Right ventricle myocardium superior (tissue), 1 donor: ENCODE measurements around the gene PPP1R37. TPM values are rescaled to one million over a fixed set of nuclear protein-coding genes. Genes with fewer than 3 reads are reported as not detected.

Experiments used
- ATAC-seq: fragments of 200-7000 bp; cut with Tn5 transposase; one replicate; pipeline ENCODE4 v1.9.1; 2020; ENCODE audit warnings: mild to moderate bottlenecking; ENCODE audit not compliant: poor library complexity
- DNase-seq: peaks from one replicate; pipeline ENCODE4 v3.0.0-alpha.2; 2020
- intact Hi-C: fragments of 100-400 bp; cut with DNase I; formaldehyde crosslinking; loops from one replicate; pipeline ENCODE4 v1.11.2; 2022
- total RNA-seq: library from RNA; stranded (reverse); fragmentation: NEBNext Ultra II Directional; extraction: Animal tissue kit (Norgen Biotek cat#: 25700); gene quantifications from one replicate; pipeline ENCODE4 v1.2.1, GENCODE V29; 2021
- donor health status: DM: no; HTN: yes; CAD: no; lungs with severe emphysema.

PPP1R37 gene
- total RNA-seq, 1 donor from 2014 or later: 13.7 TPM

- intact Hi-C loops: no loop called here
- no peak for ATAC-seq
- peak; percentile 63 for DNase-seq
Observed at GRCh38 chr19:45069056-45069455, 23.9 kb upstream of the PPP1R37 start.

- intact Hi-C loops: no loop called here
- no peak for DNase-seq
- no peak for ATAC-seq
Observed at GRCh38 chr19:45070214-45070613, 22.8 kb upstream of the PPP1R37 start.

DNA sequence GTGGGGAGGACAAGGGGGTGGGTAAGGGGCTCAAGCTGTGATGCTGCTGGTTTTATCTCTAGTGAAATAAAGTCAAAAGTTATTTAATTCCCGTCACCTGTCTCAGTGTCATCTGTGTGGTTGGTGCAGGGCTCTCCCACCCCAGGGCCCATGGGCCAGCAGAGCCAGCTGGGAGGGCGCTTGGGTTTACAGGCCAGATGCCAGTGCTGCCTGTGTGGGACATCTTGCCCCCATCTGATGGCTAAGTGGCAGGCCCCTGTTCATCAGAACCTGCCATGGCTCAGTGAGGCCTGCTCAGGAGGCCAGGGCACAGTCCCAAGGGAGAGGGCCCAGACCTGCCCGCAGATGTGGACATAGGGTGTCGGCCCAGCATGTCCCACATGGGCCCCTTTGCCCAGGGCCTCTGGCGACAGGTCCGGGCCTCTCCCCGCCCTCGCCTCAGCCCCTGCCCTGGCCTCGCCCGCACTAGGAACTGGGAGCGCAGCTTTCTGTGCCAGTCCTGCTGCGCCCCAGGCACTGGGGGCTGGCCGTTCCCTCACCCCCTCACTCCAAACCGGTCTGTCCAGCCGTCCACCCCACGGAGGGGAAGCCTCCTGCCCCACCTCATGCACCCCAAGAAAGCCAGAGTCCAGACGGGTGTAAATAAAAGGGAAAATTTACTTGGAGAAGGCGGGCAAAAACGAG is 22.0 kb upstream of the PPP1R37 start:
- ATAC-seq (no peak), DNase-seq (no peak)
- intact Hi-C loops: no loop called here

DNA sequence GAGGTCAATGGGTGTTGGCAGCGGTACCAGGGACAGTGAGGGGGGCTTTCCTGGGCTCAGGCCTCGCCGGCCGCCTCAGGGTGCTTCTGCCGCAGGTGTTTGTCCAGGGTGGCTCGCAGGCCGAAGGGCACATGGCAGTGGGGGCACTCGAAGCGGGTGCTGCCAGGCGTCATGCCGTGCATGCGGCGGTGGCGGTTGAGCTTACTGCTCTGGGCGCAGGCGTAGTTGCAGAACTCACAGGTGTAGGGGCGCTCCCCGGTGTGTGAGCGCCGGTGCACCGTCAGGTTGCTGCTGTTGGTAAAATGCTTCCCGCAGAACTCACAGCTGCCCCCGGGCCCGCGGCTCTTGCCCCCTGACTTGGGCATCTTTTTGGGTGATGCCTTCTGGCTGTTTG is 21.4 kb upstream of the PPP1R37 start:
- no peak for DNase-seq
- ATAC-seq: no peak
- intact Hi-C loops: no loop called here

DNA sequence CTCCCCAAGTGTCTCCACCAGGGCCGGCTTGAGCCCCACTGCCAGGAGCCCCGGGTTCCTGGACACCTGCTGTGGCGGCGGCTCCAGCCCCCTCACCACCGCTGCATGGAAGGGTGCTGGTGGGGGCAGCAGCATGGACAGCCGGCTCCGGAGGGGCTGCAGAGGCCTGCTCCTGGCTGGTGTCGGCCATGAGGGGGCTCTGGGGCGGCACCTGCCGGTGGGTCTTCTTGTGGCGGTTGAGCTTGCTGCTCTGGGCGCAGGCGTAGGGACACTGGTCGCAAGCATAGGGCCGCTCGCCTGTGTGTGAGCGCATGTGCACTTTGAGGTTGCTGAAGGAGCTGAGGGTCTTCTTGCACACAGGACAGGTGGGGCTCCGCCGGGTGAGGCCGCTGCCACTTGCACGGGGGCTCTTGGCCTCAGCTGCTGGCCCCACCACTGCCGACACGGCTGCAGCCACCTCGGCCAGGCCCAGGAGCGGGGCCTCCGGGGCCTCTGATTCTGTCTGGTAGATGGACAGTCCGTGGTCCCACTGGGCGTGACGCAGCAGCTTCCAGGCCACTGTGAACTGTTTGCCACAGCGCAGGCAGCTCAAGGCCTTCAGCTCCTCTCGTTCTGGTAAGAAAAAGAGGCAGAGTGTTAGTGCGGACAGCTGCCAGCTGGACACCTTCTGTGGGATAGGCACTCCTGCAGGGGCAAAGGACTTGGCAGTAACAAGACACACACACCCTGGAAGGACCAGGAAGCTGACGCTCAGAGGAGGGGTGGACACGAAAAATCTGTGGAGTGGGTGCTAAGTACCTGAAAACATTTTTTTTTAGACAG is 20.8 kb upstream of the PPP1R37 start:
- intact Hi-C loops: no loop called here
- ATAC-seq (no peak), DNase-seq (no peak)

GRCh38 chr19:45074744-45075300 is 18.2 kb upstream of the PPP1R37 start:
- ATAC-seq: no peak
- no peak for DNase-seq
- intact Hi-C loops: no loop called here

DNA sequence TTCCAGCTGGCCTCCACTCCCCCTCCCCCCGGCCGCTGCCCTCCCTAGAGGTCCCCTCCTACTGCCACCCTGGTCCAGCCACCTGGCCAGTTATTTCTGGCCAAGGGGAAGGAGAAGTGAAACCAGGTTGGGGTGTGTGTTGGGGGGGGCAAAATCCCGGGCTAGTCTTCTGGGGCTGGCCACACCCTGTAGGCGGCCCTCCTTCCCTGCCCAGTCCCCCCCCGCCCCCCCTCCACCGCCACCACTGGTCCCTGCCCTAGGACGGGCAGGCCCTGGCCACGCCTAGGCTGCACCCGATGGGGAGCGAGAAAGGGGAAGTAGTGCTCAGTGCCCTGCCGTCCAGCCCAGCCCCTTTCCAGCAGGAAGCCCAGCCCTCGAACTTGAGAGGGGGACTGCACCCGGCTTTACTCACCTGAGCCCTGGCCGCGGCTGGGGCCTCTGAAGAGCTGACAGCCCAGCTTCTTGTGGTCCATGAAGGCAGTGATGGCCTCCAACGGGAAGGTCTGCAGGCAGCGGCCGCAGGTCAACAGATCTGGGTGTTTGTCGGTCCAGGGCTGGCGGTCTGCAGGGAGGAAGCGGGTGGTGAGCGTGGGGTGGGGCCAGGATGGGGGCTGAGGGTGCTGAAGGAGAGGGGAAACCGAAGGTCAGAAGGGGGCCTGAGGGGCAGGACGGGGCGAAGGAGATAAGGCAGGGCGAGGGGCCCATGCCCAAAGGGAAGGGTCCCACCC is 17.5 kb upstream of the PPP1R37 start:
- intact Hi-C loops: no loop called here
- ATAC-seq (peak; percentile 53), DNase-seq (peak; percentile 84)

DNA sequence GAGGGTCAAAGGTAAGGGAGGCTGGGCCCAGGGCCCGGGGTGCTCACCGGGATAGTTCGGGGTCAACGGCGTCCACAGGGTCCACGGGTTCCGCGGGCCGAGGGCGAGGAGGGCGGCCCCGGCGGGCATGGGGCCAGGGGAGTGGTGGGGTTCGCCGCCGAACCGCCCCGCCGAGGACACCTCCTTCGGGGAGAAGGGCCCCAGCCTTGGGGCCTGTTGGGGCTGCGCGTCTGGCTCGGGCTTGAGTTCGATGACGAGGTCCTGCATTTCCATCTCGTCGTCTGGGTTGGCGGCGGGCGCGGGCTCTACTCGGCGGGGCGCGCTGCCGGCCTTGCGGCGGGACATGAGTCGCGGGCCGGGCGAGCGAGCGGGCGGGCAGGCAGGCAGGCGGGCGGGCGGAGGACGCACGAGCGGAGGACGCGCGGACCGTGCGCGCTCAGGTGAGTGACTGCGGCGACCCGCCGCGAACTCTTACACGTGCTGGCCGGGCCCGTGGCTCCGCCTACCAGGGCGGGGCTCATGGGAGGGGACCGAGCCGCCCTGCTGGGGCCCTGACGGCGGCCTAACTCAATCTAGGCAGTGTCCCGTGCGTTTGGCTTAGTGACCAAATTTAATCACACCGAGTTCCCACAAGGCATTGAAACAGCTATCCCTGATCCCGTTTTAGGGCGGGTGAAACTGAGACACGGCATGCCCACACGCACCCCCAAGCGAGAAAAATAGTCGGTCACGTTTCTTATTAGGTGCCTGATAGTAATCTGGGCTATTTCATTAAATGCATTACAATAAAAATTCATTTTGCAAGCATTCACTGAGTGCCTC is 16.7 kb upstream of the PPP1R37 start, which contains the start of gene ZNF296:
TSS of gene ZNF296 (minus strand) at position 450 of the 822 bp plus-strand sequence. CDS start at position 345, 105 bp downstream.
- peak; percentile 86 for DNase-seq
- ATAC-seq: peak; percentile 73
- intact Hi-C loops: no loop called here

DNA sequence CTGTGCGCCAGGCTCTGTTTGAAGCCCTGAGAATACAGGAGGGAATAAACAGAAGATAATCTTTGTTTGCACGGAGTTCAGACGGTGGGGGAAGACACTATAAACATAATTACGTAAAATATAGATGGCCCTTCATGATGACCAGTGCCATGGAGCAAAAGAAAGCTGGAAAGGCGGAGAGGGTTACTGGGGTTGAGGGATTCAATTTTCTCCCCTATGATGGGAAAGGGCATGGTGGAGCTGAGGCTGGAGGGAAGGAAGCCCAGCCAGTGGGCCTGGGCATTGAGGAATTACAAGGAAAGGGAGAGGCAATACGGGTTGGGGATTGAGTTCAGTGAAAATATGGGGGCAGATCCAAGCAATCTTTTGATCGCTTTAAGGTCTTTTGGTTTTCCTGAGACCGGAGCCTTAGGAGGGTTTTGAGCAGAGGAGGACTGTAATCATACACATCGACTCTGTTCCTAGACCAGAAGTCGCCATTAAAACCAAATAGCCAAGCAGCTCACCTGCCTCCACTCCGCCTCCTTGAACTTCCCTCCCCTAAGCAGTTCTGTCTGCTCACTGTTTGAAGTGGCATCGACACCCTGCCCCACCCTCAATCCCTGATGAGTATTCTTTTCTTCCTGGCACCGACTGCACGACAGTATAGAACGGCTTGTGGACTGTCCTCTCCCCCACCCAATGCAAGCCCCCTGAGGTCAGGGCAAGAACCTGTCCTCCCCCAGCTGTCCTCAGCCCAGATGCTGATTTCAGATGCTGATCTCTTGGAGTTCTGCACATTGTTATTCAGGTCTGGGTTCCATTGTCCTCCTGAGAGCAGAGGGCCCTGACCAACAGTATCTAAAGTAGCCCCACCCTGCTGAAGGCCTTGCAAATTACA is 15.9 kb upstream of the PPP1R37 start:
- intact Hi-C loops: no loop called here
- no peak for ATAC-seq
- no peak for DNase-seq

DNA sequence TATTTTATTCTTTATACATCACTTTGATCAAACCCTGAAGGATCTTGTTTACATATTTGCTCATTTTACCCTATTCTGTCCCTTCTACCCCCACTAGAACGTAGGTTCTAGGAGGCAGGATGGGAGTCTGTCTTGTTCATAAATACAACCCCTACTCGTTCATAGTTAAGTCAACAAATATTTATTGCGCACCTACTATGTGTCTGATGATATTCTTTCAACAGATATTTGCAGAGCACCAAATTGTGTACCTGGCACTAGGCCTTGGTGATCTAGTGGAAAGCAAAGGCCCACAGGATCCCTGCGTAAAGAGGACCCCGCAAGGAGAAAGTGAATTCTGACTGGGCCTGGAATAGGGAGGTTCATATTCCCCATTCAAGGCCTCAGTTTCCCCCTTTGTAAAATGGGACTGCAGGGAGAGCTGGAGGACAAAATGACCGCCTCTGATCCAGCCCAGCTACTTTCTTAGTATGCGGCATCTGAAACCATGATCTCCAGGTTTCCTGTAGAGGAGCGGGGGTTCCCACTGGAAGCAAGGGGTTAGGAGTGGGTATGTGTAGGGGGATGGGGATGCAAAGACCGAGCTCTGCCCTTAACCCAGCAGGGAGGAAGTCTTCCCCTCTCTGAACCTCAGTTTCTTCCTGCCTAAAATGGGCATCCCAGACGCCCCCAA is 14.5 kb upstream of the PPP1R37 start:
- peak; percentile 5 for ATAC-seq

DNA sequence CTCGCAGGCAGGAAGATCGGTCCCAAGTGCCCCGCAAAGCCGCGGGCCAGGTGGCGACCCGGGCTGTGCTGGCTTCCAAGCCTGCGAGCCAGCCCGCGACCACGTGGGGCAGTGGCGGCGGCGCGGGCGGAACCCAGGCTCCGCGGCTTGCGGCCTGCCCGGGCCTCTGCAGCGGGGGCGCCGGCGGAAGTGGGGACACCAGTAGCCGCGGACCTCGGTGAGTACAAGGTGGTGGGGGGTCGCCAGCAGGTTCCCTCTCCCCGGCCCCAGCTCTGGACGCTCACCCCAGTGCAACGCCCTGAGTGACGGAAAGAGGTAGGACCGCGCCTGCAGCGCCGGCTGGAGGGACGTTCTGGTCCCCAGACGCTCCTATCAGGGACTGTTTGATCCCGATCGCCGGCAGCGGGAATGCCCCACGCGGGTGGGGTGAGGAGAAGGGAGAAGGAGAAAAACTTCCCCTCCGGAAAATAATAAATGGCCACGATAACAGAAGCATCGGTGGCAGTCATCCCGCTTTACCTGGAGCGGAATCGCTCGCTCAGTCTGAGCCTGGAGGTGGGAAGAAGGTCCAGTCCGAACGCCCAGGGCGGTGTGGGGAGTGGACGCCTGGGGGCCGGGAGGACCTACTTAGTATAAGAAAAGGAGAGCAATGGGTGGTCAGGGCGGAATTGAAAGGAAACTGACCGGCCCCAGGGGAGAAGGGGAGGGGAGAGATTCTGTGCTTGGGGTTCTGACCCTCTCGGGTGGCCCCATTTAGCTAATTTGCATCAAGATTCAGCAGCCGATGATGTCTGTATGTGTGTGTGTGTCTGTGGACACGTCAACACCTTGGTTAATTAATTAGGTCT is 13.7 kb upstream of the PPP1R37 start, which contains the start of gene GEMIN7:
TSS of gene GEMIN7 (plus strand) at position 198 of the 848 bp plus-strand sequence. CDS start 10,855 bp downstream, outside the sequence.
- intact Hi-C loops: no loop called here
- ATAC-seq: peak; percentile 93
- DNase-seq: peak; percentile 88

More for the DNA sequence above, 14.5 kb upstream of the PPP1R37 start:
- no peak for DNase-seq
- intact Hi-C loops: no loop called here

GRCh38 chr19:45079911-45080370 is 13.0 kb upstream of the PPP1R37 start:
- DNase-seq: no peak
- ATAC-seq: no peak
- intact Hi-C loops: no loop called here

- intact Hi-C loops: no loop called here
- no peak for ATAC-seq
- no peak for DNase-seq
Observed at GRCh38 chr19:45082170-45082569, 10.8 kb upstream of the PPP1R37 start.

GRCh38 chr19:45086480-45086879 is 6.5 kb upstream of the PPP1R37 start:
- no peak for DNase-seq
- no peak for ATAC-seq
- intact Hi-C loops: no loop called here

GRCh38 chr19:45087531-45087930 is 5.4 kb upstream of the PPP1R37 start:
- no peak for DNase-seq

DNA sequence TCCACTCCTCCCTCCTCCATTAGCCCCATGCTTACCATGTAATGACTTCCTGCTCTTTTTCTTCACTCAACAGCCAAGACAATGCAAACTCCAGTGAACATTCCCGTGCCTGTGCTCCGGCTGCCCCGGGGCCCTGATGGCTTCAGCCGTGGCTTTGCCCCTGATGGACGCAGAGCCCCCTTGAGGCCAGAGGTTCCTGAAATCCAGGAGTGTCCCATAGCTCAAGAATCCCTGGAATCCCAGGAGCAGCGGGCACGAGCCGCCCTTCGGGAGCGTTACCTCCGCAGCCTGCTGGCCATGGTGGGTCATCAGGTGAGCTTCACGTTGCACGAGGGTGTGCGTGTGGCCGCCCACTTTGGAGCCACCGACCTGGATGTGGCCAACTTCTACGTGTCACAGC is 2.9 kb upstream of the PPP1R37 start:
- intact Hi-C loops: loop anchor here (5.0 kb wide), 1 partner anchor 87 kb away; the partner anchor contains the start of genes BLOC1S3 and TRAPPC6A
- ATAC-seq (no peak), DNase-seq (no peak)

More at GRCh38 chr19:45087531-45087930, 5.4 kb upstream of the PPP1R37 start:
- intact Hi-C loops: no loop called here
- no peak for ATAC-seq
